ENCODE results near the gene EARS2. TPM values are rescaled to one million over a fixed set of nuclear protein-coding genes. Genes with fewer than 3 reads are reported as not detected.
A peak's percentile ranks its signal among the peaks of the same experiment; 100 is the strongest.

EARS2 gene
- total and polyA plus RNA-seq, 9 of the 15 experiments (the other 6 are each of a cell fraction or from before 2014, with no cell fraction given), result 17.6 to 58.6 (median 36.3) TPM

DNA sequence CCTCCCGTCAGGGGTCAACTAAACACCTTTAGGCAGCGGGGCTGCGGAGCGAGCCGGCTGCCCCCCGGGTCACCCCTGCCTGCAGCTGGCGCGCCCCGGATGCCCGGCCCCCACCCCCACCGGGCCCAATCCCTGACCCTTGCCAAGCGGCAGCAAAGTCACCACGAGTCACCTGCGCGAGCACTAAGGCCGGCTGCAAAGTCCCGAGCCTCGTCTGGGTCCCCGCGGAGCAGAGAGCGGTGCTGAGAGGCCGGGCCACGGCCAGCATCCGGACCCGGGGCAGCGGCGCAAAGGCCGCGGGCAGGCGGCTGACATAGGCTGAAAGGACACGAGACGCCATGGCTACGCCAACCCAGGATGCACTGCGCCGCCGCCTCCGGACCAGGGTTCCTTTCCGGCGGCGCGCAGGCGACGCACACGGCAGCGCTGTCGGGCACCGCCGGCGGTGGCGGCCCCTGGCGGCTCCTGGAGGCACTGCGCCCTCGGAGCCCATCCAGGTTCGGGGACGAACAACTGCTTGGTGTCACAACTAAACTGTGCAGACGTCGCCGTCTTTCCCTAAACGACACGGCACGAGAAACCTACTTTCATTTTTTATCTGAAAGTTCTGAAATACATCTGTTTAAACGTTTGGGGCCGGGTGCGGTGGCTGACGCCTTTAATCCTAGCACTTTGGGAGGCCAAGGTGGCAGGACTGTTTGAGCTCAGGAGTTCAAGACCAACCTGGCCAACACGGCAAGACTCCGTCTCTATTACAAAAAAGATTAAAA, 39.0 kb upstream of the EARS2 start, which contains the start of gene NDUFAB1 (continued):
- TF ChIP-seq, protein P1, sequence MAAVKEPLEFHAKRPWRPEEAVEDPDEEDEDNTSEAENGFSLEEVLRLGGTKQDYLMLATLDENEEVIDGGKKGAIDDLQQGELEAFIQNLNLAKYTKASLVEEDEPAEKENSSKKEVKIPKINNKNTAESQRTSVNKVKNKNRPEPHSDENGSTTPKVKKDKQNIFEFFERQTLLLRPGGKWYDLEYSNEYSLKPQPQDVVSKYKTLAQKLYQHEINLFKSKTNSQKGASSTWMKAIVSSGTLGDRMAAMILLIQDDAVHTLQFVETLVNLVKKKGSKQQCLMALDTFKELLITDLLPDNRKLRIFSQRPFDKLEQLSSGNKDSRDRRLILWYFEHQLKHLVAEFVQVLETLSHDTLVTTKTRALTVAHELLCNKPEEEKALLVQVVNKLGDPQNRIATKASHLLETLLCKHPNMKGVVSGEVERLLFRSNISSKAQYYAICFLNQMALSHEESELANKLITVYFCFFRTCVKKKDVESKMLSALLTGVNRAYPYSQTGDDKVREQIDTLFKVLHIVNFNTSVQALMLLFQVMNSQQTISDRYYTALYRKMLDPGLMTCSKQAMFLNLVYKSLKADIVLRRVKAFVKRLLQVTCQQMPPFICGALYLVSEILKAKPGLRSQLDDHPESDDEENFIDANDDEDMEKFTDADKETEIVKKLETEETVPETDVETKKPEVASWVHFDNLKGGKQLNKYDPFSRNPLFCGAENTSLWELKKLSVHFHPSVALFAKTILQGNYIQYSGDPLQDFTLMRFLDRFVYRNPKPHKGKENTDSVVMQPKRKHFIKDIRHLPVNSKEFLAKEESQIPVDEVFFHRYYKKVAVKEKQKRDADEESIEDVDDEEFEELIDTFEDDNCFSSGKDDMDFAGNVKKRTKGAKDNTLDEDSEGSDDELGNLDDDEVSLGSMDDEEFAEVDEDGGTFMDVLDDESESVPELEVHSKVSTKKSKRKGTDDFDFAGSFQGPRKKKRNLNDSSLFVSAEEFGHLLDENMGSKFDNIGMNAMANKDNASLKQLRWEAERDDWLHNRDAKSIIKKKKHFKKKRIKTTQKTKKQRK (IDR thresholded peaks at IDR 0.05; ENCODE audit: borderline replicate concordance, low read depth, low read length), result 0 out of 2 replicates have a peak, but pooled peaks have one; percentile 34
- TF ChIP-seq SMARCA5 (IDR thresholded peaks at IDR 0.05), result no peak
- no peak for TF ChIP-seq TEAD4 (IDR thresholded peaks at IDR 0.05; ENCODE audit: low read length)
- TF ChIP-seq TEAD4 (CRISPR knock-in tag; IDR thresholded peaks at IDR 0.05; ENCODE audit: borderline replicate concordance), result no peak
- no peak for TF ChIP-seq ZEB2 (IDR thresholded peaks at IDR 0.05)
- peak; percentile 82 for TF ChIP-seq HNRNPLL (IDR thresholded peaks at IDR 0.05; ENCODE audit: low read depth, low read length, poor library complexity, severe bottlenecking)
- TF ChIP-seq NRF1 (conservative IDR thresholded peaks at IDR 0.05 in 1 of 2, IDR thresholded peaks at IDR 0.05 in 1 of 2), result peak; percentile 86 to 89
- TF ChIP-seq, protein P2, sequence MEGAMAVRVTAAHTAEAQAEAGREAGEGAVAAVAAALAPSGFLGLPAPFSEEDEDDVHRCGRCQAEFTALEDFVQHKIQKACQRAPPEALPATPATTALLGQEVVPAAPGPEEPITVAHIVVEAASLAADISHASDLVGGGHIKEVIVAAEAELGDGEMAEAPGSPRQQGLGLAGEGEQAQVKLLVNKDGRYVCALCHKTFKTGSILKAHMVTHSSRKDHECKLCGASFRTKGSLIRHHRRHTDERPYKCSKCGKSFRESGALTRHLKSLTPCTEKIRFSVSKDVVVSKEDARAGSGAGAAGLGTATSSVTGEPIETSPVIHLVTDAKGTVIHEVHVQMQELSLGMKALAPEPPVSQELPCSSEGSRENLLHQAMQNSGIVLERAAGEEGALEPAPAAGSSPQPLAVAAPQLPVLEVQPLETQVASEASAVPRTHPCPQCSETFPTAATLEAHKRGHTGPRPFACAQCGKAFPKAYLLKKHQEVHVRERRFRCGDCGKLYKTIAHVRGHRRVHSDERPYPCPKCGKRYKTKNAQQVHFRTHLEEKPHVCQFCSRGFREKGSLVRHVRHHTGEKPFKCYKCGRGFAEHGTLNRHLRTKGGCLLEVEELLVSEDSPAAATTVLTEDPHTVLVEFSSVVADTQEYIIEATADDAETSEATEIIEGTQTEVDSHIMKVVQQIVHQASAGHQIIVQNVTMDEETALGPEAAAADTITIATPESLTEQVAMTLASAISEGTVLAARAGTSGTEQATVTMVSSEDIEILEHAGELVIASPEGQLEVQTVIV (CRISPR knock-in tag; IDR thresholded peaks at IDR 0.05; ENCODE audit: borderline replicate concordance), result peak; percentile 92
- TF ChIP-seq STAT5B (CRISPR knock-in tag; IDR thresholded peaks at IDR 0.05), result no peak
- TF ChIP-seq, protein P3, sequence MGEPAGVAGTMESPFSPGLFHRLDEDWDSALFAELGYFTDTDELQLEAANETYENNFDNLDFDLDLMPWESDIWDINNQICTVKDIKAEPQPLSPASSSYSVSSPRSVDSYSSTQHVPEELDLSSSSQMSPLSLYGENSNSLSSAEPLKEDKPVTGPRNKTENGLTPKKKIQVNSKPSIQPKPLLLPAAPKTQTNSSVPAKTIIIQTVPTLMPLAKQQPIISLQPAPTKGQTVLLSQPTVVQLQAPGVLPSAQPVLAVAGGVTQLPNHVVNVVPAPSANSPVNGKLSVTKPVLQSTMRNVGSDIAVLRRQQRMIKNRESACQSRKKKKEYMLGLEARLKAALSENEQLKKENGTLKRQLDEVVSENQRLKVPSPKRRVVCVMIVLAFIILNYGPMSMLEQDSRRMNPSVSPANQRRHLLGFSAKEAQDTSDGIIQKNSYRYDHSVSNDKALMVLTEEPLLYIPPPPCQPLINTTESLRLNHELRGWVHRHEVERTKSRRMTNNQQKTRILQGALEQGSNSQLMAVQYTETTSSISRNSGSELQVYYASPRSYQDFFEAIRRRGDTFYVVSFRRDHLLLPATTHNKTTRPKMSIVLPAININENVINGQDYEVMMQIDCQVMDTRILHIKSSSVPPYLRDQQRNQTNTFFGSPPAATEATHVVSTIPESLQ (CRISPR knock-in tag; IDR thresholded peaks at IDR 0.05), result 0 out of 2 replicates have a peak, but pooled peaks have one; percentile 25
- no peak for TF ChIP-seq ZNF41 (CRISPR knock-in tag; conservative IDR thresholded peaks at IDR 0.05)
- TF ChIP-seq HCFC1 (IDR thresholded peaks at IDR 0.05; ENCODE audit: low read depth, low read length), result peak; percentile 79
- peak in 1 of 2 experiments; percentile 76; a peak in 1 of 4 replicates for TF ChIP-seq NONO (IDR thresholded peaks at IDR 0.05; ENCODE audit: low read depth in 2 of 2, low read length in 1 of 2)
- peak; percentile 13 for TF ChIP-seq RBM25 (IDR thresholded peaks at IDR 0.05; ENCODE audit: low read depth, low read length, severe bottlenecking)
- peak; percentile 17 to 27; a peak in 2 of 4 replicates for TF ChIP-seq SIX5 (IDR thresholded peaks at IDR 0.05; ENCODE audit: borderline replicate concordance in 1 of 2, insufficient read depth in 1 of 2, low read depth in 1 of 2, low read length in 2 of 2)
- no peak for TF ChIP-seq XRCC3 (IDR thresholded peaks at IDR 0.05)
- TF ChIP-seq STAT5A (IDR thresholded peaks at IDR 0.05; ENCODE audit: borderline replicate concordance, low read length), result peak; percentile 20; the same call in 1 of the 2 replicates
